ENCODE results near the gene IL13RA1. TPM values are rescaled to one million over a fixed set of nuclear protein-coding genes. Genes with fewer than 3 reads are reported as not detected.

Gene IL13RA1
- total RNA-seq, 2 donors from 2014 or later = 15.2 to 23.6 TPM

DNA sequence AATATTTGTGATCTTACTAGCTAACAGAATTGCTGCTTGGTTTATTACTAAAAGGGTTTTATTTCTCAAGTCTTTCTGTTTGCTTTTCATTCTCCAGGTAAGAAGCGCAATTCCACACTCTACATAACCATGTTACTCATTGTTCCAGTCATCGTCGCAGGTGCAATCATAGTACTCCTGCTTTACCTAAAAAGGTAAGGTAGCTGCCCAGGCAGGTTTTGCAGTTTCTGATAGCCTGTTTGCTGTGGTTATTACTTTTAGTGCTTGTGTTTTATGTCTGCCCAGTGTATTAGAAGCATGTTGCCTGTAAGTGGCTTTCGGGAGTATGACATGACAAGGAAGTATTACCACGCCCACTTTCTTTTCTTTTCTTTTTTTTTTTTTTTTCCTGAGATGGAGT lies 46.4 kb downstream of the IL13RA1 start:
- 95 to 96% methylated on average over 4 to 5 of the region's 5 CpGs for WGBS, 2 donors
- intact Hi-C loops (cut with DNase I) = no loop called here
- ATAC-seq (no peak), DNase-seq (no peak)
- no peak for TF ChIP-seq POLR2A (IDR thresholded peaks at IDR 0.05)
- no peak for TF ChIP-seq CTCF (IDR thresholded peaks at IDR 0.05)
- no peaks in the 10 kb centered on the region for H3K9me3 ChIP-seq
- H3K27me3 ChIP-seq = no peaks in the 10 kb centered on the region
- H3K4me3 ChIP-seq = no peak overlapping the region
- H3K4me1 ChIP-seq = no peaks in the 10 kb centered on the region
- peaks cover 0 to 1% of the 10 kb centered on the region in 2 donors for H3K36me3 ChIP-seq (replicated peaks in 1 of 2; ENCODE audit: insufficient read depth in 1 of 2, low read depth in 2 of 2)
- no peak overlapping the region for H3K27ac ChIP-seq

DNA sequence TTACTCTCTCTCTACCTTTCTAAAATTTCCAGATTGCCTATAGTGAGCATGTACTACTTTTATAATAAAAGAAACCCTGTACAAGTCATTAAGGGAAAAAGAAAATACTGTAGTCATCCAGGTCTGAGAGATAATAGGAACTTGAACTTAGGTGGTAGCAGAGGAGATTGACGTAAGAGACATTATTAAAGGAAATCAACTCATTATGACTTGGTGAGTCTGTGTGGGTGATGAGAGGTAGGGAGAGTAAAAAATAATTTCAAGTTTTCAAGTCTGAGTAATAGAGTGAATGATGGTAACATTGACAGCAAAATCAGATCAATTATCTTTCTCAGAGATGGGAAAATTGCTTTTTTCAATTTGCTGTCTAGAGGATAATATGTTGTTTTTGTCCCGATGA lies 52.2 kb downstream of the IL13RA1 start:
- no peaks in the 10 kb centered on the region for H3K36me3 ChIP-seq (replicated peaks in 1 of 2; ENCODE audit: insufficient read depth in 1 of 2, low read depth in 2 of 2)
- 88 to 91% methylated on average over 2 of the region's 2 CpGs for WGBS, 2 donors

DNA sequence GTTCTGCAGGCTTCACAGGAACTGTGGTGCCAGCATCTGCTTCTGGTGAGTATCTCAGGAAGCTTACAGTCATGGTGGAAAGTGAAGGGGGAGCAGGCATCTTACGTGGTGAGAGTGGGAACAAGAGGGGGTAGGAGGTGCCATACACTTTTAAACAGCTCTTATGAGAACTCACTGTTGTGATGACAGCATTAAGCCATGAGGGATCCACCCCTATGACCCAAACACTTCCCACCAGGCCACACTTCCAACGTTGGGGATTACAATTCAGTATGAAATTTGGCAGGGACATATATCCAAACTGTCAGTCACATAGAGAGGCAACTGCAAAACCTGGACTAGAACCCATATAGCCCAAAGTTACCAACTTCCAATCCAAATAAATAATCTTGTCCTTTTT lies 53.1 kb downstream of the IL13RA1 start:
- TF ChIP-seq CTCF (IDR thresholded peaks at IDR 0.05) (no peak), POLR2A (IDR thresholded peaks at IDR 0.05) (no peak)
- DNase-seq = no peak
- no peak overlapping the region for H3K27ac ChIP-seq
- no peak for ATAC-seq
- H3K4me1 ChIP-seq = no peaks in the 10 kb centered on the region
- H3K36me3 ChIP-seq (replicated peaks in 1 of 2; ENCODE audit: insufficient read depth in 1 of 2, low read depth in 2 of 2) = no peaks in the 10 kb centered on the region
- no peaks in the 10 kb centered on the region for H3K9me3 ChIP-seq
- 58 to 71% methylated on average over 2 of the region's 2 CpGs for WGBS, 2 donors
- intact Hi-C loops (cut with DNase I) = no loop called here
- H3K27me3 ChIP-seq = no peaks in the 10 kb centered on the region
- H3K4me3 ChIP-seq = no peak overlapping the region

More for the DNA sequence above, 52.2 kb downstream of the IL13RA1 start:
- Histone ChIP-seq H3K27ac (no peak overlapping the region), H3K27me3 (no peaks in the 10 kb centered on the region), H3K4me3 (no peak overlapping the region), H3K9me3 (no peaks in the 10 kb centered on the region), H3K4me1 (no peaks in the 10 kb centered on the region)
- ATAC-seq (no peak), DNase-seq (no peak)
- intact Hi-C loops (cut with DNase I) = no loop called here
- TF ChIP-seq POLR2A (IDR thresholded peaks at IDR 0.05) = no peak

DNA sequence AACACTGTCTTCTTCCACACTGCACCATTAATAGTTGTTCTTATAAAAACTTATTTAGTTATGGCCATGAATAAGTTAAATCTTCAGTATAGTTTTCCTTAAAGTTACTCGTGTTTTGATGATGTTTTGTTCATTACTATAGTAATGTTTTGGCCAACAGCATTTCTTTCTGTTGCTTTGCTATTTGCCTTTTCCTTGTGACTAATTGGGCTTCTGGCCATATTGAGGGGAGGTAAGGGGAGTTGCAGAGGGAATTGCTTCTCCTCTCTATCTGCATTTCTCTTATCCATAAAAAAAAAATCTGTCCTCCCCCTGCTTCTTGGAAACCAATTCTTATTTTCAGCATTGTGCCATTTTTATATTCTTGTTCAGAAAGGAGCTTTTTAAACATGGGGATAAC lies 53.5 kb downstream of the IL13RA1 start:
- no peak for DNase-seq
- no peak for TF ChIP-seq CTCF (IDR thresholded peaks at IDR 0.05)
- TF ChIP-seq POLR2A (IDR thresholded peaks at IDR 0.05) = no peak
- H3K27ac ChIP-seq = no peak overlapping the region
- no peaks in the 10 kb centered on the region for H3K36me3 ChIP-seq (replicated peaks in 1 of 2; ENCODE audit: insufficient read depth in 1 of 2, low read depth in 2 of 2)
- 8 to 42% methylated on average over 1 of the region's 1 CpG for WGBS, 2 donors
- H3K4me3 ChIP-seq = no peak overlapping the region
- intact Hi-C loops (cut with DNase I) = no loop called here
- ATAC-seq = no peak
- H3K27me3 ChIP-seq = no peaks in the 10 kb centered on the region
- H3K4me1 ChIP-seq = no peaks in the 10 kb centered on the region
- H3K9me3 ChIP-seq = no peaks in the 10 kb centered on the region

GRCh38 chrX:118795528-118796280 lies 68.3 kb downstream of the IL13RA1 start:
- ATAC-seq (no peak), DNase-seq (no peak)
- intact Hi-C loops (cut with DNase I) = no loop called here
- no peak overlapping the region for H3K27ac ChIP-seq
- H3K4me1 ChIP-seq = no peaks in the 10 kb centered on the region
- H3K36me3 ChIP-seq (replicated peaks in 1 of 2; ENCODE audit: insufficient read depth in 1 of 2, low read depth in 2 of 2) = no peaks in the 10 kb centered on the region
- no peaks in the 10 kb centered on the region for H3K9me3 ChIP-seq
- TF ChIP-seq CTCF (IDR thresholded peaks at IDR 0.05) (no peak), POLR2A (IDR thresholded peaks at IDR 0.05) (no peak)
- H3K27me3 ChIP-seq = no peaks in the 10 kb centered on the region
- no peak overlapping the region for H3K4me3 ChIP-seq
- 51 to 58% methylated on average over 5 of the region's 5 CpGs for WGBS, 2 donors

All from body of pancreas (tissue), 4 donors.